ENCODE measurements around the gene DNAH10. TPM values are rescaled to one million over a fixed set of nuclear protein-coding genes. Genes with fewer than 3 reads are reported as not detected.

Gene DNAH10
- total RNA-seq, 1 donor from 2014 or later, result 1.2 TPM

GRCh38 chr12:123813349-123813748 lies 51.2 kb downstream of the DNAH10 start:
- H3K9me3 Mint-ChIP-seq (ENCODE audit: low read depth), result peaks cover 16% of the 10 kb centered on the region
- TF ChIP-seq CTCF (IDR thresholded peaks at IDR 0.05), result no peak
- H3K27ac Mint-ChIP-seq (ENCODE audit: unreplicated experiment), result no peak overlapping the region
- H3K27me3 Mint-ChIP-seq (ENCODE audit: low read depth), result peaks cover 2% of the 10 kb centered on the region
- DNase-seq (ENCODE audit: low spot score), result no peak
- no peak overlapping the region for H3K4me3 Mint-ChIP-seq (ENCODE audit: unreplicated experiment)
- H3K36me3 Mint-ChIP-seq (ENCODE audit: low read depth), result peaks cover 14% of the 10 kb centered on the region
- no peaks in the 10 kb centered on the region for H3K4me1 Mint-ChIP-seq (ENCODE audit: low read depth)

GRCh38 chr12:123815968-123816367 lies 53.9 kb downstream of the DNAH10 start:
- DNase-seq (ENCODE audit: low spot score), result no peak
- no peak for TF ChIP-seq CTCF (IDR thresholded peaks at IDR 0.05)
- Mint-ChIP-seq H3K27ac (ENCODE audit: unreplicated experiment) (no peak overlapping the region), H3K36me3 (ENCODE audit: low read depth) (peaks cover 14% of the 10 kb centered on the region), H3K4me3 (ENCODE audit: unreplicated experiment) (no peak overlapping the region), H3K9me3 (ENCODE audit: low read depth) (peaks cover 16% of the 10 kb centered on the region), H3K4me1 (ENCODE audit: low read depth) (no peaks in the 10 kb centered on the region), H3K27me3 (ENCODE audit: low read depth) (peaks cover 5% of the 10 kb centered on the region)

- no peak for DNase-seq (ENCODE audit: low spot score)
- Mint-ChIP-seq H3K4me3 (ENCODE audit: unreplicated experiment) (no peak overlapping the region), H3K27me3 (ENCODE audit: low read depth) (peaks cover 5% of the 10 kb centered on the region), H3K4me1 (ENCODE audit: low read depth) (no peaks in the 10 kb centered on the region), H3K9me3 (ENCODE audit: low read depth) (peaks cover 16% of the 10 kb centered on the region), H3K27ac (ENCODE audit: unreplicated experiment) (no peak overlapping the region), H3K36me3 (ENCODE audit: low read depth) (peaks cover 14% of the 10 kb centered on the region)
- TF ChIP-seq CTCF (IDR thresholded peaks at IDR 0.05), result no peak
These were observed 54.9 kb downstream of the DNAH10 start for GRCh38 chr12:123816896-123817537.

- Mint-ChIP-seq H3K27ac (ENCODE audit: unreplicated experiment) (no peak overlapping the region), H3K4me3 (ENCODE audit: unreplicated experiment) (no peak overlapping the region), H3K9me3 (ENCODE audit: low read depth) (peaks cover 5% of the 10 kb centered on the region), H3K36me3 (ENCODE audit: low read depth) (peaks cover 7% of the 10 kb centered on the region), H3K27me3 (ENCODE audit: low read depth) (peaks cover 36% of the 10 kb centered on the region), H3K4me1 (ENCODE audit: low read depth) (no peaks in the 10 kb centered on the region)
- no peak for TF ChIP-seq CTCF (IDR thresholded peaks at IDR 0.05)
- no peak for DNase-seq (ENCODE audit: low spot score)
These were observed 60.7 kb downstream of the DNAH10 start for GRCh38 chr12:123822804-123823203.

- no peak for DNase-seq (ENCODE audit: low spot score)
- H3K4me1 Mint-ChIP-seq (ENCODE audit: low read depth), result peaks cover 3% of the 10 kb centered on the region
- peaks cover 26% of the 10 kb centered on the region for H3K9me3 Mint-ChIP-seq (ENCODE audit: low read depth)
- peaks cover 23% of the 10 kb centered on the region for H3K27me3 Mint-ChIP-seq (ENCODE audit: low read depth)
- TF ChIP-seq CTCF (IDR thresholded peaks at IDR 0.05), result no peak
- no peak overlapping the region for H3K4me3 Mint-ChIP-seq (ENCODE audit: unreplicated experiment)
- no peak overlapping the region for H3K27ac Mint-ChIP-seq (ENCODE audit: unreplicated experiment)
- peaks cover 11% of the 10 kb centered on the region for H3K36me3 Mint-ChIP-seq (ENCODE audit: low read depth)
These were observed 66.0 kb downstream of the DNAH10 start for GRCh38 chr12:123828120-123828519.
